Prostate gland (tissue), 2 donors: ENCODE measurements around the gene ANKRD44. TPM values are rescaled to one million over a fixed set of nuclear protein-coding genes. Genes with fewer than 3 reads are reported as not detected.

Source experiments
- DNase-seq: peaks from one replicate; pipeline ENCODE4 v3.0.0-alpha.2; 2019; ENCODE audit warnings: low spot score
- H3K27ac ChIP-seq, 2 donors: fragments of 200-600 bp; sonication (generic); 2 replicates each; pipeline ENCODE4 v1.5.1; 2017 to 2019
- H3K27me3 ChIP-seq: fragments of 200-600 bp; sonication (generic); replicated peaks from 2 replicates; pipeline ENCODE4 v1.5.1; 2019; ENCODE audit not compliant: insufficient read depth
- H3K36me3 ChIP-seq, 2 donors: fragments of 200-600 bp; sonication (generic); 1 replicate in 1 of 2; 2 replicates in 1 of 2; pipeline versions ENCODE4 v1.5.1 to v1.8.1; 2017 to 2019
- H3K4me1 ChIP-seq: fragments of 200-600 bp; sonication (generic); replicated peaks from 2 replicates; pipeline ENCODE4 v1.5.1; 2019
- H3K4me3 ChIP-seq, 2 donors: fragments of 200-600 bp; sonication (generic); 2 replicates each; pipeline ENCODE4 v1.5.1; 2017 to 2019
- H3K9me3 ChIP-seq: fragments of 200-600 bp; sonication (generic); 2 replicates; pipeline ENCODE4 v1.5.1; 2017
- POLR2A ChIP-seq: fragments of 450-650 bp; IDR thresholded peaks from one replicate; pipeline ENCODE4 v1.6.1; 2016; ENCODE audit warnings: antibody characterized with exemption, mild to moderate bottlenecking
- POLR2AphosphoS5 ChIP-seq: sonication (generic); formaldehyde crosslinking; IDR thresholded peaks from one replicate; pipeline ENCODE4 v1.6.1; 2017; ENCODE audit warnings: antibody characterized with exemption
- WGBS: methylation state at CpG from one replicate; pipeline ENCODE4 v1.1.5; 2018; 5-methylcytosine and 5-hydroxymethylcytosine counted together
- intact Hi-C: fragments of 100-400 bp; cut with DNase I; formaldehyde crosslinking; loops from one replicate; pipeline ENCODE4 v1.14.2; 2022
- total RNA-seq, 2 donors: library from RNA; depleted of rRNA; stranded (reverse); fragments of >200 nt; gene quantifications; one replicate each; pipeline ENCODE4 v1.1.0, GENCODE V29; 2016
- TF ChIP-seq, protein P1 (sequence below), 4 experiments: fragments of 200-600 bp in 2 of 4; fragments of 450-650 bp in 2 of 4; sonication (generic) in 2 of 4; IDR thresholded peaks; 1 replicate in 3 of 4; 2 replicates in 1 of 4; pipeline ENCODE4 v1.5.1; 2016 to 2019; ENCODE audit warnings: antibody characterized with exemption in 4 of 4, mild to moderate bottlenecking in 2 of 4, moderate library complexity in 2 of 4

Gene ANKRD44
- total RNA-seq, 2 donors from 2014 or later: 6.0 to 11.2 TPM

DNA sequence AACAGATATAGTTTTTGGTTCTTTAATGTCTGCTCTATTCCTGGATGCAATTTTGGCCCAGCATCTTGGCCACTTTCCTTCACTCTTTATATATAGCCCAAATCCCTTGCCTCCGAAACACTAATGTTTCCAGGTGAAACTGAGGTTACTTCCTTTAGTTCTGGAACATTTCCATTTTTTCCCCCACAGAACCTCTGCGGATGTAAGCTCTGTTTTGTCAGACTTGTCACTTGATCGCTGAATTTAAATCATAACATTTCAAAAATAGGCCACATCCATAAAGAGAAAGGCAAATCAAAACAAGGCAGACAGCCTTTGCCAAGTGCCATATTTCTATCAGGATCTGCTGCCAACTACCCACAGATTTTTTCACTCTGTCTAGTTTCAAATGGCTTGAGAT is 115.1 kb downstream of the ANKRD44 start:
- Histone ChIP-seq H3K4me1 (no peaks in the 10 kb centered on the region), H3K4me3 (no peak overlapping the region), H3K9me3 (no peaks in the 10 kb centered on the region), H3K27me3 (no peaks in the 10 kb centered on the region), H3K27ac (no peak overlapping the region), H3K36me3 (no peaks in the 10 kb centered on the region)
- TF ChIP-seq POLR2AphosphoS5 (no peak), POLR2A (no peak)
- TF ChIP-seq, protein P1, sequence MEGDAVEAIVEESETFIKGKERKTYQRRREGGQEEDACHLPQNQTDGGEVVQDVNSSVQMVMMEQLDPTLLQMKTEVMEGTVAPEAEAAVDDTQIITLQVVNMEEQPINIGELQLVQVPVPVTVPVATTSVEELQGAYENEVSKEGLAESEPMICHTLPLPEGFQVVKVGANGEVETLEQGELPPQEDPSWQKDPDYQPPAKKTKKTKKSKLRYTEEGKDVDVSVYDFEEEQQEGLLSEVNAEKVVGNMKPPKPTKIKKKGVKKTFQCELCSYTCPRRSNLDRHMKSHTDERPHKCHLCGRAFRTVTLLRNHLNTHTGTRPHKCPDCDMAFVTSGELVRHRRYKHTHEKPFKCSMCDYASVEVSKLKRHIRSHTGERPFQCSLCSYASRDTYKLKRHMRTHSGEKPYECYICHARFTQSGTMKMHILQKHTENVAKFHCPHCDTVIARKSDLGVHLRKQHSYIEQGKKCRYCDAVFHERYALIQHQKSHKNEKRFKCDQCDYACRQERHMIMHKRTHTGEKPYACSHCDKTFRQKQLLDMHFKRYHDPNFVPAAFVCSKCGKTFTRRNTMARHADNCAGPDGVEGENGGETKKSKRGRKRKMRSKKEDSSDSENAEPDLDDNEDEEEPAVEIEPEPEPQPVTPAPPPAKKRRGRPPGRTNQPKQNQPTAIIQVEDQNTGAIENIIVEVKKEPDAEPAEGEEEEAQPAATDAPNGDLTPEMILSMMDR (IDR thresholded peaks at IDR 0.05): no peak
- intact Hi-C loops: loop anchor here (10.0 kb wide), 1 partner anchor 179 kb away; no protein-coding TSS in a partner anchor
- WGBS: 13% methylated on average over 3 of the region's 3 CpGs
- no peak for DNase-seq

DNA sequence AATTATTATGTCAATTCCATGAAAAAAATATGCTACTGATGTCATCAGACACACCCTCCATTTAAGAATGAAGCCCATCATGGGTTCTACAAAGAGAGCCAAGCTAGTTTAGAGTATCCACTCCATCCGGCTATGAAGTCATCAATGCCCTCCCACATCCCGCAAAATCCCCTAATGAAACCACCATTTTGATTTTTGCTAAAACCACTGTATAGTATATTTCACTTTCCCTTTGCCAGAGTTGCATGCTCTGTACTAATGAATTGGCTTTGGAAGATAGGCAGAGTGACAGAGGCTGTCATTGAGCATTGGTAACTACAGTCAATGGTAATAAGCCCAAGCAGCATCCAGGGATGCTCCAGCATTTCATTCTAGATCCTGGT is 118.6 kb downstream of the ANKRD44 start:
- Histone ChIP-seq H3K27ac (no peak overlapping the region), H3K4me1 (no peaks in the 10 kb centered on the region), H3K4me3 (no peak overlapping the region), H3K36me3 (no peaks in the 10 kb centered on the region), H3K9me3 (no peaks in the 10 kb centered on the region), H3K27me3 (no peaks in the 10 kb centered on the region)
- intact Hi-C loops: loop anchor here (1.0 to 10.0 kb wide), 3 partner anchors 80 to 183 kb away; partner anchors contain the start of gene ANKRD44
- no peak for DNase-seq
- 88% methylated on average over 2 of the region's 2 CpGs for WGBS
- no peak for TF ChIP-seq POLR2A
- no peak for TF ChIP-seq POLR2AphosphoS5
- TF ChIP-seq, protein P1 (IDR thresholded peaks at IDR 0.05): no peak

DNA sequence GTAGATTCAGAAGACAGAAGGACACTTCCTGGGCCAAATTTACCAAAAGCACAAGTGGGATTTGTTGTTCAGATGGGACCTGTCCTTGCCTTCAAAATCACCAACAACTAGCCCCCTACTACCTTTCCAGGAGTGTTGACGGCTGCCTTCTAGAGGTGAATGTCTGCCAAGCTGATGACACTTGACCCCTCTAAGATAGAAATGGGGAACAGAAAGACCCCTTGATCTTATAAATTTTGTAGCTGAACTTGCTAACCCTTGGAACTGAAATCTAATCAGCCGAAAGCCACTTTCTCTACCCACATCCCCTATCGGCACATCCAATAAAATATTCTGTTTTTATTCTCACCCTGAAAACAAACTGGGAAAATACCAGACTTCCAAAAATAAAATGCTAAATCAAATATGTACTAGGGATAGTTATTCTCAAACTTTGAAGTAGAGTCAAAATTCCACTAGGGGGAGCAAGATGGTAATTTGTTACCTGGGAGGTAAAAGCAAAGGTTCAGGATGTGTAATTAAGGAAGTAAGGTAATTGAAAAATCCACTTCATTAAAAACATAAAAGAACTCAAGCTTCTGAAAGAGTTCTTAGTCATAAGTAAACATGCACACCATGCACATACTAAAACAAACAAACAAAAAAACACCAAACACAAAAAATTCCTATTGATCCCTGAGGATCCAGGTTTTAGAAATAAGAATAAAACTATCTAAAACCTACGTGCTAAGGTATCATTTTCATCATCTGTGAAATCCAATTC is 119.2 kb downstream of the ANKRD44 start:
- DNase-seq: no peak
- no peaks in the 10 kb centered on the region for H3K36me3 ChIP-seq
- no peaks in the 10 kb centered on the region for H3K4me1 ChIP-seq
- H3K4me3 ChIP-seq: no peak overlapping the region
- H3K27me3 ChIP-seq: no peaks in the 10 kb centered on the region
- intact Hi-C loops: loop anchor here (1.0 to 10.0 kb wide), 3 partner anchors 79 to 183 kb away; partner anchors contain the start of gene ANKRD44
- H3K27ac ChIP-seq: no peak overlapping the region
- no peaks in the 10 kb centered on the region for H3K9me3 ChIP-seq
- TF ChIP-seq POLR2A: no peak
- TF ChIP-seq, protein P1 (IDR thresholded peaks at IDR 0.05): peak; percentile 46 to 81 (median 73)
- 26% methylated on average over 4 of the region's 4 CpGs for WGBS

DNA sequence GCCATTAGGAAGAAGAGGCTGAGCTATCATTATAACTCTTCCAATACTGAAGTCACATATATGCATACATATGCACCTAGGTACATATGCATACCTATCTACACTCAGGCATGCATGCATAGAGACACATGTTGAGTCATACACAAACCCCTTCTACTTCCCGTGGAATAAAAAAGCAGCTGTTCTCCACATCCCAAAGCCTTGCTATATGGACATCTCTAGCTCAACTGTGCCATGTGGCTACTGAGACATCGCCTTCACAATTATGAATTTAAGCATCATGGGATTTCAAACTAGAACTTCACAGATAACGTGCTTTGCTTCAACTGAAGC is 120.5 kb downstream of the ANKRD44 start:
- H3K27me3 ChIP-seq: no peaks in the 10 kb centered on the region
- intact Hi-C loops: loop anchor here (5.0 to 10.0 kb wide), 2 partner anchors 78 to 185 kb away; no protein-coding TSS in a partner anchor
- no peak overlapping the region for H3K27ac ChIP-seq
- DNase-seq: no peak
- no peaks in the 10 kb centered on the region for H3K36me3 ChIP-seq
- H3K4me3 ChIP-seq: no peak overlapping the region
- no peaks in the 10 kb centered on the region for H3K4me1 ChIP-seq
- TF ChIP-seq, protein P1 (IDR thresholded peaks at IDR 0.05): no peak
- TF ChIP-seq POLR2A: no peak
- 87% methylated on average over 3 of the region's 3 CpGs for WGBS
- no peaks in the 10 kb centered on the region for H3K9me3 ChIP-seq
